RWPE2 (cell line): ENCODE data around the gene NLK.
A peak's percentile ranks its signal among the peaks of the same experiment; 100 is the strongest.
"Not testable (repeated sequence)": the region's sequence is repeated elsewhere in the genome, so short reads cannot be mapped to it uniquely, and the experiment has no call there.

Experiments used
- ATAC-seq: fragments of 200-7000 bp; cut with Tn5 transposase; 3 replicates; pipeline ENCODE4 v1.9.1; 2021; ENCODE audit warnings: low read depth
- DNase-seq: peaks from one replicate; pipeline ENCODE4 v3.0.0-alpha.2; 2020; ENCODE audit warnings: low spot score
- H3K27ac ChIP-seq: fragments of 450-650 bp; 2 replicates; pipeline ENCODE4 v1.5.1; 2017; ENCODE audit warnings: mild to moderate bottlenecking; ENCODE audit not compliant: poor library complexity, severe bottlenecking
- H3K27me3 ChIP-seq: fragments of 250-450 bp; sonication (Bioruptor Pico); 2 replicates; pipeline ENCODE4 v1.5.1; 2021; ENCODE audit warnings: mild to moderate bottlenecking, moderate library complexity; ENCODE audit not compliant: insufficient read depth, poor library complexity, severe bottlenecking
- H3K36me3 ChIP-seq: fragments of 250-450 bp; sonication (Bioruptor Pico); 2 replicates; pipeline ENCODE4 v1.5.1; 2020; ENCODE audit warnings: low read depth, mild to moderate bottlenecking, moderate library complexity
- H3K4me1 ChIP-seq: fragments of 250-450 bp; sonication (Bioruptor Pico); 2 replicates; pipeline ENCODE4 v1.5.1; 2021; ENCODE audit warnings: mild to moderate bottlenecking, moderate library complexity; ENCODE audit not compliant: insufficient read depth, poor library complexity, severe bottlenecking
- H3K4me3 ChIP-seq: fragments of 250-450 bp; sonication (Bioruptor Pico); 2 replicates; pipeline ENCODE4 v1.5.1; 2021; ENCODE audit warnings: mild to moderate bottlenecking, moderate library complexity; ENCODE audit not compliant: severe bottlenecking
- H3K9me3 ChIP-seq: fragments of 250-450 bp; sonication (Bioruptor Pico); 2 replicates; pipeline ENCODE4 v1.5.1; 2021; ENCODE audit warnings: mild to moderate bottlenecking, moderate library complexity; ENCODE audit not compliant: severe bottlenecking
- CTCF ChIP-seq: fragments of 450-650 bp; IDR thresholded peaks from one replicate; pipeline ENCODE4 v1.5.1; 2017; ENCODE audit warnings: mild to moderate bottlenecking, moderate library complexity; ENCODE audit not compliant: poor library complexity, severe bottlenecking

NLK gene

DNA sequence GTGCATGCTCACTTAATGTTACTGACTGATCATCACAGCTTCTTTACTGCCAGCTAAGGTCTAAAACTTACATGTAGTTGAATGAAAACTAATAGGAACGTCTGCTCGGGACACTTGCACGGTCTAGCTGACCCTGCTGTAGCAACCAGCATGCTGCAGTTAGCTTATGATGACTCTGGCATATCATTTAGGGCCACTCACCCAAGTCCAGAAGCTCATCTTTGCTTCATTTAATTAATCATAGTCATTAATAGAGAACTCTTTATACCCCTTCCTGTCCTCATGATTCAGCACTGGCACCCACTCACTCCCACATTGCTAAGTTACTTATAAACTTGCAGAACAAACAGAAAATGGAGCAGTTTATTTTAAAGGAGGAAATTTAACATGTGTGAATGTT, 136.3 kb downstream of the NLK start:
- H3K4me3 ChIP-seq: no peak overlapping the region
- no peak overlapping the region for H3K27ac ChIP-seq
- TF ChIP-seq CTCF: no peak
- no peaks in the 10 kb centered on the region for H3K4me1 ChIP-seq
- ATAC-seq (no peak), DNase-seq (no peak)
- peaks cover 21% of the 10 kb centered on the region for H3K36me3 ChIP-seq
- H3K27me3 ChIP-seq: no peaks in the 10 kb centered on the region
- H3K9me3 ChIP-seq: no peaks in the 10 kb centered on the region

- no peaks in the 10 kb centered on the region for H3K9me3 ChIP-seq
- DNase-seq: no peak
- ATAC-seq: 0 out of 3 replicates have a peak, but pooled peaks have one; percentile 10
- no peak overlapping the region for H3K27ac ChIP-seq
- peaks cover 33% of the 10 kb centered on the region for H3K36me3 ChIP-seq
- no peaks in the 10 kb centered on the region for H3K4me1 ChIP-seq
- no peak for TF ChIP-seq CTCF
- H3K4me3 ChIP-seq: no peak overlapping the region
- H3K27me3 ChIP-seq: no peaks in the 10 kb centered on the region
Measured at GRCh38 chr17:28180449-28180848, 138.0 kb downstream of the NLK start.

DNA sequence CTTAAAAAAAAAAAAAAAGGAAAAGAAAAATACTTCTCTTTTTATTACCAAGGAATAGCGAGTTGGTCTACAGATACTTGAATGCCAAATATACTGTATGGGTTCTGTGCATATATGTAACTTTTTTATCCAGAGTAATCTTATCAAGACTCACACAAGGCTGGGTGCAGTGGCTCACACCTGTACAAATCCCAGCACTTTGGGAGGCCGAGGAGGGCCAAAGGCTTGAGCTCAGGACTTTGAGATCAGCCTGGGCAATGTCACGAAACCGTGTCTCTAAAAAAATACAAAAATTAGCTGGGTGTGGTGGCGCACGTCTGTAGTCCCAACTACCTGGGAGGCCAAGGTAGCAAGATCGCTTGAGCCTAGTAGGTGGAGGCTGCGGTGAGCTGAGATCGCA, 139.1 kb downstream of the NLK start:
- TF ChIP-seq CTCF: no peak
- H3K4me3 ChIP-seq: no peak overlapping the region
- peaks cover 33% of the 10 kb centered on the region for H3K36me3 ChIP-seq
- H3K9me3 ChIP-seq: no peaks in the 10 kb centered on the region
- no peaks in the 10 kb centered on the region for H3K4me1 ChIP-seq
- ATAC-seq (no peak), DNase-seq (no peak)
- no peak overlapping the region for H3K27ac ChIP-seq
- H3K27me3 ChIP-seq: no peaks in the 10 kb centered on the region

GRCh38 chr17:28182559-28182958, 140.1 kb downstream of the NLK start:
- no peak for DNase-seq
- no peak for TF ChIP-seq CTCF

GRCh38 chr17:28185658-28186057, 143.2 kb downstream of the NLK start:
- no peak for DNase-seq
- no peak for TF ChIP-seq CTCF
- Histone ChIP-seq H3K36me3 (peaks cover 54% of the 10 kb centered on the region), H3K9me3 (no peaks in the 10 kb centered on the region), H3K27ac (no peak overlapping the region), H3K4me3 (no peak overlapping the region), H3K27me3 (no peaks in the 10 kb centered on the region), H3K4me1 (no peaks in the 10 kb centered on the region)
- no peak for ATAC-seq

More at GRCh38 chr17:28182559-28182958, 140.1 kb downstream of the NLK start:
- Histone ChIP-seq H3K9me3 (no peaks in the 10 kb centered on the region), H3K36me3 (peaks cover 31% of the 10 kb centered on the region), H3K4me1 (no peaks in the 10 kb centered on the region), H3K4me3 (no peak overlapping the region), H3K27me3 (no peaks in the 10 kb centered on the region), H3K27ac (no peak overlapping the region)
- no peak for ATAC-seq

DNA sequence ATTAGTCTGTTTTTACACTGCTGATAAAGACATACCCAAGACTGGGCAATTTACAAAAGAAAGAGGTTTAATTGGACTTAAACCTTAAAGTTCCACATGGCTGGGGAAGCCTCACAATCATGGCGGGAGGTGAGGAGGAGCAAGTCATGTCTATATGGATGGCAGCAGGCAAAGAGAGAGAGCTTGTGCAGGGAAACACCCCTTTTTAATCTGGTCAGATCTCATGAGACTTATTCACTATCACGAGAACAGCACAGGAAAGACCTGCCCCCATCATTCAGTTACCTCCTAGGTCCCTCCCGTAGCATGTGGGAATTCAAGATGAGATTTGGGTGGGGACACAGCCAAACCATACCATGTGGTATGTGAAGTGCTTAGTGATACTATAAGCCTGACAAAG, 144.0 kb downstream of the NLK start:
- DNase-seq, H3K4me1 ChIP-seq, H3K9me3 ChIP-seq, ATAC-seq, H3K27ac ChIP-seq, H3K4me3 ChIP-seq, H3K27me3 ChIP-seq: not testable (repeated sequence)
- peaks cover 60% of the 10 kb centered on the region for H3K36me3 ChIP-seq
